Putamen (tissue), 1 donor: ENCODE results near the gene GPR65.

ENCODE experiments used
- DNase-seq: peaks from one replicate; pipeline ENCODE4 v3.0.0-alpha.2; 2016; ENCODE audit warnings: low spot score

The GPR65 gene

GRCh38 chr14:88005050-88005481 is at the start of gene GPR65:
TSS of gene GPR65 (plus strand) at chr14:88005135. CDS start at chr14:88010848, 5,713 bp downstream.
- no peak for DNase-seq

DNA sequence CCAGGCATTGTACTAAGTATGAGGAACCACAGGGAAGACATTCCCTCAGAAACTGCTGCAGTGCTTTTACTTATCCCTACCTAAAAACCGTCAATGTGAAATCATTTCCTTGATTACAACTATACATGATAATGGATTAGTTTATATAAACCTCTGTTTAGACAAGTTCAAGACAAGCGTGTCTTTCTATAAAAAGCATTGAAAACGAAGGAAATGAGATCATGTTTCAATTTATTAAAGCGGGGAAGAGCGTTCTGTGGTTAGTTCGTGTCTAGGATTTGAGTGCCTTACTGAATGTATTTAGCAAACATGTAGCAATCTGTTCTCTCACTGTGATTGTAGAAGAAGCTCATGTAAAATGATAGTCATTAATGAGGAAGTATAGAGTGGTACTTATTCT is 49.4 kb upstream of the GPR65 start:
- no peak for DNase-seq

- DNase-seq = no peak
Measured at GRCh38 chr14:87960013-87960787, 44.7 kb upstream of the GPR65 start.

GRCh38 chr14:87961246-87961645 is 43.7 kb upstream of the GPR65 start:
- no peak for DNase-seq

DNA sequence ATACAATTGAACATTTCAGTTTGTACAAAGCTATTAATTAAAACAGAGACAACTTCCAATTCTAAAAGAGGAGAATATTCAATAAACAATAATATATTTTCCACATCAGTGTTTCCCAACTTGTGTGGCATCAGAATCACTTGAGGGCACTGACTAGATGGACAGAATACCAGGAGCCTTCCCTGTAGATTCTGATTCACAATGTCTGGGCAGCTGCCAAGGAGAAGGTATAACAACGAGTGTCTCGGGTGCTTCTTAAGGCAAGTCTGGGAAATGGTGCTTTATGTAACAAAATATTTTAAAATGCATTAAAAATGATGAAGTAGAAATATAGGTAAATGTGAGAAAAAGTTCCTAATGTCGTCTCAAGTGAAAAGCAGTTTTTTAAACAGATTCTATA is 38.1 kb upstream of the GPR65 start:
- no peak for DNase-seq

GRCh38 chr14:87967496-87967895 is 37.4 kb upstream of the GPR65 start:
- DNase-seq = no peak

- no peak for DNase-seq
Measured at GRCh38 chr14:87971010-87971409, 33.9 kb upstream of the GPR65 start.

DNA sequence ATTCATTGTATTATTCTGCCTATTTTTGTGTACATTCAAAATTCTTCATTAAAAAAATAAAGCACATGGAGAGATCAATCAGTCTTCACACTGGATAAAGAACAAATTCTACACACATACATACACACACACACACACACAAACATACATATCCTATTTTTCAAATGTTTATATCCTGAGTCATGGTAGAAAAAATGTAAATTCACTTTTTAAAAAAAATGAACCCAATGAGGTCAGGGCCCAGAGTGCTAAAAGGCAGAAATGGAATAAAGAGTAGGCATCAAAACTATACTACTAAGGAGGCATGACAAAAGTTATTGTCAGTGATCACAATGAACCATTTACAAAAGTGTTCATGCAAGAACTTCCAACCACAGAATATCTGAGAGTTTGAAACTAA is 29.3 kb upstream of the GPR65 start:
- DNase-seq = no peak

DNA sequence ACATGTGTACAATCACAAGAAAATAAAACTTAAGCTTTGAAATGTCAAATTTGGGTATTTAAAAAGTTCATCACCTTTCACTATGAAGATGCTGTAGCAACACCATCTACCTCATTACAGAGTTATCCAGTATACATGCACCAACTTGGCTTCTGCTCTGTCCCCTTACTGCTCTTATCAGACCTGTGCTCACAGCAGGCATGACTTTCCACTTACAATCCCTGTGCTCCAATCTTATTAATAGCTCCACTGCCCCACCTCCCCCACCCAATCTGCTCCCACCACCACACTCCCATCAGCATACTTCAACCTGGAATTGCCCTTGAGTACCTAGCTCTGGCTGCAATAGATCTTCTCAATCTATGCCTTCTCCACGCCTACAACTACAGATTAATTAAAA is 25.2 kb upstream of the GPR65 start:
- no peak for DNase-seq

DNA sequence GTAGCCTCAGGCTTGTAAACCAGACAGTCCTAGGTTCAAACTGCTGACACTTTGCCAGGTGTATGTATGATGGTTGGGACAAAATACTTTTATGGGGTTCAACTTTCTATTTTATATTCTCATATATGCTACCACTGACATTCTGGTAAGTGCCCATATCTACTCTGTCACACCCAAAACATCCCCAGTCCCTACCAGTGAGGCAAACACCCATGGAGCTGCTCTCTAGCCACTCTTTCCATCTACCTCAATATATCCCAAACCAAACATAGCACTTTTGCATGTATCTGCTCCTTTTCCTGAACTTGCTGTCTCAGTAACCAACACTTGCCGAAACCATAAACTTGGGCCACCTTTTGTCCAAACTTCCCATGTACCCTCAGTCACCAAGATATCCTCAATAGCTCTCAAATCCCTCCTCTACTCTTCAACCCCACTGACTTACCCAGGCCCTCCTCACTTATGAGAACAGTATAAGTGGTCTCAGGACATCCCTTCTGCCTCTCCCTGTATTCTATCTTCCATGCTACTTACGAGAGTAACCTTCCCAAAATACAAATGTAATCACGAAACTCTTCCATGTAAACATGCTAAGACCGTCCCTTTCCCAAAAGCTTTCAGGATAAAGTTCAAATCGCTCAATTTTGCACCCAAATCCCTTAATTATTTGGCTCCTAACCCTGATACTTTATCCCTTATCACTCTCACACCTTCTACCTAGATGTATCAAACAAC is 15.5 kb upstream of the GPR65 start:
- no peak for DNase-seq

DNA sequence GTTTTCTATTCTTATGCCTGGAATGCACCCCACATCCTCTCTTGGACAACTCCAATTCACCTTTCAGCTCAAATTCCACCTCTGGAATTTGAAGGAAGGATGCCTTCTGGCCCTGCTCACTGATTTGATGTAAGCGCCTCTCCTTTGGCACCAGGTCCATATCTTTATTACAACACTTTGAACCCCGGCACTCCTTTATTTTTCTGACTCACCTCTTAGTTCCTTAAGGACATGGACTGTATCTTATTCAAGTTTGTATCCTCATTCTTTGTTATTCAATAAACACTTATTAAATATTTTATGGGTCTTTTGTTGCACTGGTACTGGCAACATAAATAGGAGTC is 15.0 kb upstream of the GPR65 start:
- DNase-seq = no peak

GRCh38 chr14:87990682-87991081 is 14.3 kb upstream of the GPR65 start:
- no peak for DNase-seq

GRCh38 chr14:87992346-87992717 is 12.6 kb upstream of the GPR65 start:
- no peak for DNase-seq

GRCh38 chr14:87992718-87993628 is 12.0 kb upstream of the GPR65 start, which contains the start of gene GALC:
TSS of gene GALC (minus strand) at chr14:87993182. CDS start at chr14:87993164, 18 bp downstream.
- peak; percentile 94 for DNase-seq

DNA sequence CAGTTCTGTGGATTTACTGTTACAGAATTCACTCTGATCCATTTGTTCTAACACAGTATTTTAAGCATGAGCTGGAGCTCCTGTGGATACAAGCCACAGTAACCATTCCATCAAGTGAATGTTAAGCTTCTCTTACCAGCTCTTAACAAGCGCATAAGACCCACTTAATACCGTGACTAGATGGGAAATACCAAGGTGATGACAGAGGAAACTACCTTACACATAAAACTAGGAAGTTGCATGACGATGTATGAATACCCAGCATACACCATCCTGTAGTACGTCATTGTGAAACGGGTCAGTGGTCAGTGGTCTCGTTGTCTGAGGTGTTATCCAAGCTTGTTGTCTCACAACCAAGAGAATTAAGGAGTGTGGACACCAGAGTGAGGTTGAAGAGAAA is 10.0 kb upstream of the GPR65 start:
- no peak for DNase-seq

DNA sequence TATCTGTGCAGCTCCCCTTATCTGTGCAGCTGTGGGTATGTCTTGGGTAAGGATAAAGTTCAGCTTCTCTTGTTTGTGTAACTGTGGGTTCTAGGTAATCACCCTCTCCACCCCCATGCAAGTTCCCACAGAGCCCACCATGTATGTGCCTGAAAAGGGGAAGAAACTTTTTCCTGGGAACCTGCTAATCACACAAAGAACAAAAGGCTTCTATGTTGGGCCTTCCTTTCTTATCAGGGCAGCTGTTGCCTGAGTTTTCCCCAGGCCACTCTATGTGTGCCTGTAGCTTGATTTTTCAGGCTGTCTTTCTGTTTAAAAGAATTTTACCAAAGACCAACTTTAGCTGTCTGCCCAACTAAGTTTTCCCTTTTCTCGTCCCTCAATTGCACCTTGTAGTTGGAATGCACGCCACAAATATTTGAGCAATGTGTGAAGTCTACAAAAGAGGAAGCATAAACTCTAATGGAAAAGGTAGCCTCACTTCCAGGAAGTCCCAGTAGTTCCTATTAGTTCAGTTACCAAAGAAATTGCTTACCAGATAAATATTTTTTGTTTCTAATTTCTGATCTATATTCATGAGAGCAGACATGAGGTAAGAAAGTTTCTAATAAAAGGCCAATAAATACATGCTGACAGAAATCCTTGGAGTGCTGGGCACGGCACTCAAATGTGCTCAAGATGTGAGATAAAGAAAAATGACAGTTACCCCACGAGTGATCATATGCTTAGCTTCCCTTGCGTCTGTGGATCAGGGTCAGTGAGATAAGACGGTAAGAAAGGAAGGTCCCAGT is 9.2 kb upstream of the GPR65 start:
- DNase-seq = no peak

- DNase-seq = no peak
Measured at GRCh38 chr14:87996291-87996592, 8.7 kb upstream of the GPR65 start.

GRCh38 chr14:87998482-87998881 is 6.5 kb upstream of the GPR65 start:
- no peak for DNase-seq

DNA sequence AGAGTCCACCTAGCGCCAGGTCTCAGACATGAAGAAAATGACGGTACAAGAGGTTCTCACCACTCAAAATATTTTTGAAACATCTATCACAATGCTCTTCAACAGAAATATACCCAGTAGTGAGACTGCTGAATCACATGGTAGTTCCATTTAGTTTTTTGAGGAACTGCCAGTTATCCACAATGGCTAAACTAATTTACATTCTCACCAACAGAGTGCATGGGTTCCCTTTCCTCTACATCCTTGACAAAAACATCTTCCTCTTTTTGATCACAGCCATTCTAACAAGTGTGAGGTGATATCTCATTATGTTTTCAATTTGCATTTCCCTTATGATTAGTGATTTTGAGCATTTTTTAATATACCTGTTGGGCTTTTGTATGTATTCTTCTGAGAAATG is 5.7 kb upstream of the GPR65 start:
- DNase-seq = no peak

DNA sequence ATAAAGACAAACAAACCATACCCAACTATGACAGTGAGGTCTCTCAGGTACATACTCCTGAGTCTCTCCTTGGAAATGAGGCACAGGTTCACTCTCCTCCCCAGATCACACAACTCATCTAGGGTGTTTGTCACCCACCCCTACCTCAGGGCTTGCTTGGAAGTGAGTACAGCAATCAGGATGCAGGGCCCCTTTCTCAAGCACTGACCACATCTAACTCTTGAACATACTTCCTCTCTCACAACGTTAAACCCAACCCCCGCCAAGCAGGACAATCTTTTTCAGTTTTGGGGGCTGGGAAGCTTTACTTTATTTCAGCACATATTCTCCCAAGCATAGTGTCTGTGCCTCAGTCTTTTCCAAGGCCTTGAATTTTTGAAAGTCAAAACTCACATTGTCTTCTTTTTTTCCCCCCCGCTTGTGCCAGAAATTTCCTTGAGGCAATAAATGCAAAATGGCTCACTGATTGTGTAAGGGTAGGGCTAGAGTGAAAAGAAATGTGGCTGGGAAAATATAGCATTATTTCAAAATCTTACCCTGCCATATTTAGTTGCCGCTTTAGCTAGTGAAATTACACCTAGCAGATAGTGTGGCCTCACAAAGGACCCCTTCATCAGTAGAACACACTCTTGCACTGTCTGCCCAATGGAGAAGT is 2.4 kb upstream of the GPR65 start:
- DNase-seq = no peak

GRCh38 chr14:88003425-88003824 is 1.5 kb upstream of the GPR65 start:
- DNase-seq = no peak
